ENCODE data around the gene FOXN1.
A peak's percentile ranks its signal among the peaks of the same experiment; 100 is the strongest.

Gene FOXN1

DNA sequence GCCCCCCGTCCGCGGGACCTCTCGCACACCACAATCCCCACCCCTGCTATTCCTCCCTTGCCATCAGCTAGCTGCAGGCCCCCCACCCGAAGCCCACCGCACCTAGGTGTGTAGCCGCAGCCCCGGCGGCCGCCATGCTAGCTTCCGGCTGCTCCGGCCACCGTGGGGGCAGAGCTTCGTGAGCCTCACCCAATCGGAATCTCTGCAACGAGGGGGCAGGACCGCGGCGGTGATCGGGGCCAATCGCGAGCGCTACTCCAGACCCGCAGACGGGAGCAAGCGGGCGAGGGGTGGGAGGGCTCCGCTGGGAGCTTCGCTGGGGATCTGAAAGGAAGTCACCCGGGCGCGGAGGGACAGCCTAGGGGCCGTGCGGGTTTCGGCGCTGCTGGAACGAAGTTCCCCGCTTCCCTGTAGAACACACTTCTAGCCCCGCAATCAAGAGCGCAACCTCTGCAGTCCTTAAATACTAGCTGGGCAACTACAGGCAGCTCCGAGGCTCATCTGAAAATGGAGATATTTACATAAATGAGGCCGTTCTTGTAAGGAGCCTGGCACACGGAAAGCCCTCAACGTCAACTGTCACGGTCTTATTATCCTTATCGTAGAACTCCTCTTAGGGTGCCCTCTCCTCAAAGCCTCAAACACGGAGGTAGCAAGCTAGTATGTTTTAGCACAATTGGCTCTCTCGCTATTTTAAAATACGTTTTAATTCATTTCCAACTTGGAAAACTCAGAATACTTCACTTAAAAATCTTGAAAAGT is 65.4 kb downstream of the FOXN1 start, which contains the start of gene PIGS:
PIGS (minus strand) TSS at position 164 of the 762 bp plus-strand sequence; CDS start at position 136, 28 bp downstream.
- Histone ChIP-seq H3K9me2 (replicated peaks; ENCODE audit: insufficient read depth, low read length) (no peaks in the 10 kb centered on the region), H4K20me1 (ENCODE audit: low read depth, low read length) (0 out of 2 replicates have a peak, but pooled peaks cover 5% of the 10 kb centered on the region), H3K36me3 (ENCODE audit: low read length) (no peaks in the 10 kb centered on the region), H3K79me2 (ENCODE audit: insufficient read depth, low read length) (peaks cover 8% of the 10 kb centered on the region; the same call in 1 of the 2 replicates), H3K4me2 (ENCODE audit: low read depth, low read length, poor library complexity, severe bottlenecking) (peak within 1 kb of the TSS; percentile 81), H3K9me3 (ENCODE audit: insufficient read depth, low read length) (no peaks in the 10 kb centered on the region), H3K4me3 (ENCODE audit: insufficient read depth, low read length, poor library complexity, severe bottlenecking) (peak within 1 kb of the TSS; percentile 74), H2AFZ (ENCODE audit: low read depth, low read length, severe bottlenecking) (peak within 1 kb of the TSS; percentile 78), H3K9ac (ENCODE audit: low read length) (peak within 1 kb of the TSS; percentile 78), H3K27me3 (ENCODE audit: low read length) (no peaks in the 10 kb centered on the region), H3F3A (ENCODE audit: insufficient read depth) (peaks cover 20% of the 10 kb centered on the region), H3K27ac (ENCODE audit: low read depth, low read length) (peak within 1 kb of the TSS; percentile 33; the same call in 1 of the 2 replicates)
- TF ChIP-seq EZH2phosphoT487 (conservative IDR thresholded peaks at IDR 0.05; ENCODE audit: low read length), result no peak
- TF ChIP-seq CTCF (IDR thresholded peaks at IDR 0.05; ENCODE audit: insufficient read depth, low read length, poor library complexity, severe bottlenecking), result no peak

DNA sequence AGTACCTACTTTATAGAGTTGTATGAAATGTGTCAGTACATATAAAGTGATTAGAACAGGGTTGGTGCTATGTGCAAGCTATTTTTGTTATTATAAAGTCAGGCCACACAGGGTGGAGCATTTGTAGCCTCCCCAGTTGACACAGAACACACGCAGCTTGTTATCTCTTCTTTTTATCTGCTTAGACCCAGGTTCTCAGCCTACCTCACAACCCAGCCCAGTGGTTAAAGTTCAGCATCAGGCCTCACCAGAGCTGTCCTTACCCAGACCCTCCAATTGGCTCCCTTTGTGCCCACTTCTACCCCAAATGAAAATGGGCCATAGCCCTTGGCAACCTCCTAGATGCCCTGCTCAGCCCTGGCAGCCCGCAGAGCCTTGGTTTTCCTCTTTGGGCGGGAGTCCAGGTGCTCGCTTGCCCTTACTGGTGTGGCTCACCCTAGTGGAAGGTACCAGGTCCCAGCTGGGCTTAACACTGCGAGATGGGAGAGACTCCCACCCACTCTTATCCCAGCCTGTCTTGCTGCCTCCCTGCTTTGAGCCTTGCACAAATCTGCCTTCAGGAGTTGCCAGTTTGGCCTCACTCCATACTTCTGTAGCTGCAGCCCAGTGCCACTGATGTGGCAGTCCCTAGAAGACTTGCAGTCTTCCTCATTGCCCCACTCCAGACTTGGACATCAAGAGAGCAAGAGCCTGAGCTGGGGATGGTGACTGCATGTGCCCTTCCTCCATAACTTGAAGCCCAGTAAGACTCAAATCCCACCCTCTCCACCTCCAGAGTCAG is 66.3 kb downstream of the FOXN1 start:
- H3K36me3 ChIP-seq (ENCODE audit: low read length), result no peaks in the 10 kb centered on the region
- no peaks in the 10 kb centered on the region for H3K9me2 ChIP-seq (replicated peaks; ENCODE audit: insufficient read depth, low read length)
- H3K4me2 ChIP-seq (ENCODE audit: low read depth, low read length, poor library complexity, severe bottlenecking), result peak overlapping the region; percentile 81
- no peaks in the 10 kb centered on the region for H3K27me3 ChIP-seq (ENCODE audit: low read length)
- H4K20me1 ChIP-seq (ENCODE audit: low read depth, low read length), result no peaks in the 10 kb centered on the region
- no peak overlapping the region for H3K27ac ChIP-seq (ENCODE audit: low read depth, low read length)
- H3K9ac ChIP-seq (ENCODE audit: low read length), result peak overlapping the region; percentile 78
- peak overlapping the region; percentile 74 for H3K4me3 ChIP-seq (ENCODE audit: insufficient read depth, low read length, poor library complexity, severe bottlenecking)
- TF ChIP-seq EZH2phosphoT487 (conservative IDR thresholded peaks at IDR 0.05; ENCODE audit: low read length), result no peak
- no peak for TF ChIP-seq CTCF (IDR thresholded peaks at IDR 0.05; ENCODE audit: insufficient read depth, low read length, poor library complexity, severe bottlenecking)
- H2AFZ ChIP-seq (ENCODE audit: low read depth, low read length, severe bottlenecking), result peak overlapping the region; percentile 78
- H3K9me3 ChIP-seq (ENCODE audit: insufficient read depth, low read length), result no peaks in the 10 kb centered on the region
- H3K79me2 ChIP-seq (ENCODE audit: insufficient read depth, low read length), result no peaks in the 10 kb centered on the region
- H3F3A ChIP-seq (ENCODE audit: insufficient read depth), result peaks cover 24% of the 10 kb centered on the region

DNA sequence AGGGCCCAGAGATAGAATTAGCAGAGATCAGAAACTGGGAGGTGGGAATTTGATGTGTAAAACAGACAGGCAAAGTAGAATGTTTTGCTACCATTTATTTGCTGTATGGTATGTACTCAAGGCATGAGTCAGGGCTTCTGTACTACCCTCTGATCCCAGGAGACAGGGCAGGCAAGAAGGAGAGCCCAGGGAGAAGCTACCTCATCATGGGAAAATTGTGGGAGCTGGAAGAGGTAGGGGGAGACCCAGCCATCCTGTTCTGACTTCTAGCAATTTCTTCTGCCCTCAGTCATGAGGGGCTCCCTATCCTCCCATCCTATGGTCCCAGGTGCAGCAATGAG is 66.9 kb downstream of the FOXN1 start:
- Histone ChIP-seq H3F3A (ENCODE audit: insufficient read depth) (peaks cover 29% of the 10 kb centered on the region), H3K27ac (ENCODE audit: low read depth, low read length) (no peak overlapping the region), H4K20me1 (ENCODE audit: low read depth, low read length) (no peaks in the 10 kb centered on the region), H3K27me3 (ENCODE audit: low read length) (no peaks in the 10 kb centered on the region), H3K4me2 (ENCODE audit: low read depth, low read length, poor library complexity, severe bottlenecking) (no peak overlapping the region), H3K79me2 (ENCODE audit: insufficient read depth, low read length) (no peaks in the 10 kb centered on the region), H3K36me3 (ENCODE audit: low read length) (no peaks in the 10 kb centered on the region), H3K9me3 (ENCODE audit: insufficient read depth, low read length) (no peaks in the 10 kb centered on the region), H2AFZ (ENCODE audit: low read depth, low read length, severe bottlenecking) (no peak overlapping the region), H3K9me2 (replicated peaks; ENCODE audit: insufficient read depth, low read length) (no peaks in the 10 kb centered on the region), H3K9ac (ENCODE audit: low read length) (no peak overlapping the region), H3K4me3 (ENCODE audit: insufficient read depth, low read length, poor library complexity, severe bottlenecking) (no peak overlapping the region)
- no peak for TF ChIP-seq CTCF (IDR thresholded peaks at IDR 0.05; ENCODE audit: insufficient read depth, low read length, poor library complexity, severe bottlenecking)
